Activated B cell treated with CpG ODN at 0.5 μM for 24 hours (primary cell): ENCODE measurements around the gene TCF3. TPM values are rescaled to one million over a fixed set of nuclear protein-coding genes. Genes with fewer than 3 reads are reported as not detected.

ENCODE experiments used
- ATAC-seq: fragments of 200-7000 bp; cut with Tn5 transposase; one replicate; pipeline ENCODE4 v1.10.0; 2021; ENCODE audit warnings: low read depth, mild to moderate bottlenecking, moderate library complexity
- CTCF ChIA-PET: fragments of 350-600 bp; sonication (Branson Sonifier 250); formaldehyde crosslinking; loops from one replicate; lab custom pipeline; 2021; ENCODE audit warnings: antibody characterized with exemption; lab: Charles Lee
- POLR2A ChIA-PET: fragments of 350-600 bp; sonication (Branson Sonifier 250); formaldehyde crosslinking; loops from one replicate; lab custom pipeline; 2021; ENCODE audit warnings: antibody characterized with exemption; lab: Charles Lee
- DNase-seq: peaks from one replicate; pipeline ENCODE4 v3.0.0; 2022
- H3K27ac Mint-ChIP-seq: one replicate; pipeline ENCODE4 v1.8.0; 2020; ENCODE audit warnings: mixed read lengths
- H3K27me3 Mint-ChIP-seq: one replicate; pipeline ENCODE4 v1.8.0; 2021; ENCODE audit warnings: mixed read lengths
- H3K36me3 Mint-ChIP-seq: one replicate; pipeline ENCODE4 v1.8.0; 2021; ENCODE audit warnings: low read depth, mixed read lengths
- H3K4me1 Mint-ChIP-seq: one replicate; pipeline ENCODE4 v1.8.0; 2021; ENCODE audit warnings: mixed read lengths
- H3K4me3 Mint-ChIP-seq: one replicate; pipeline ENCODE4 v1.8.0; 2020; ENCODE audit warnings: mild to moderate bottlenecking, mixed read lengths
- H3K9me3 Mint-ChIP-seq: one replicate; pipeline ENCODE4 v1.8.0; 2020; ENCODE audit warnings: mixed read lengths
- CTCF ChIP-seq: fragments of 200-600 bp; IDR thresholded peaks from one replicate; pipeline ENCODE4 v1.8.0; 2022; ENCODE audit warnings: antibody characterized with exemption, mild to moderate bottlenecking
- intact Hi-C: fragments of 100-400 bp; cut with micrococcal nuclease; formaldehyde crosslinking; loops from one replicate; pipeline ENCODE4 v1.15.1; 2024
- total RNA-seq: library from RNA; stranded (reverse); gene quantifications from 2 replicates; pipeline ENCODE4 v1.2.3, GENCODE V29; 2022

The TCF3 gene
- total RNA-seq, 1 donor from 2014 or later = 143 TPM

GRCh38 chr19:1566392-1567115 is 85.9 kb downstream of the TCF3 start:
- DNase-seq (no peak), ATAC-seq (no peak)
- Mint-ChIP-seq H3K27ac (no peak overlapping the region), H3K4me1 (peaks cover 5% of the 10 kb centered on the region), H3K36me3 (no peaks in the 10 kb centered on the region), H3K9me3 (no peaks in the 10 kb centered on the region), H3K27me3 (no peaks in the 10 kb centered on the region), H3K4me3 (no peak overlapping the region)
- ChIA-PET CTCF (no interaction called here), POLR2A (no interaction called here)
- TF ChIP-seq CTCF = no peak
- intact Hi-C loops = no loop called here

- ChIA-PET POLR2A (interaction anchor here (0.6 kb wide), 1 partner anchor 402 kb away, joined by 3 read pairs; no protein-coding TSS in a partner anchor), CTCF (no interaction called here)
- Mint-ChIP-seq H3K27me3 (no peaks in the 10 kb centered on the region), H3K4me3 (no peak overlapping the region), H3K4me1 (no peaks in the 10 kb centered on the region), H3K36me3 (no peaks in the 10 kb centered on the region), H3K9me3 (no peaks in the 10 kb centered on the region), H3K27ac (no peak overlapping the region)
- no peak for DNase-seq
- intact Hi-C loops = no loop called here
- ATAC-seq = no peak
- no peak for TF ChIP-seq CTCF
Measured at GRCh38 chr19:1563251-1563650, 89.2 kb downstream of the TCF3 start.

GRCh38 chr19:1561236-1561842 is 91.1 kb downstream of the TCF3 start:
- no peak overlapping the region for H3K4me3 Mint-ChIP-seq
- intact Hi-C loops = no loop called here
- H3K27ac Mint-ChIP-seq = no peak overlapping the region
- H3K4me1 Mint-ChIP-seq = no peaks in the 10 kb centered on the region
- CTCF ChIA-PET = no interaction called here
- no peak for TF ChIP-seq CTCF
- H3K36me3 Mint-ChIP-seq = no peaks in the 10 kb centered on the region
- H3K9me3 Mint-ChIP-seq = no peaks in the 10 kb centered on the region
- DNase-seq (no peak), ATAC-seq (no peak)
- no peaks in the 10 kb centered on the region for H3K27me3 Mint-ChIP-seq
- POLR2A ChIA-PET = no interaction called here

GRCh38 chr19:1560286-1560882 is 92.0 kb downstream of the TCF3 start:
- ATAC-seq (no peak), DNase-seq (no peak)
- no peaks in the 10 kb centered on the region for H3K36me3 Mint-ChIP-seq
- no peaks in the 10 kb centered on the region for H3K4me1 Mint-ChIP-seq
- no peak overlapping the region for H3K4me3 Mint-ChIP-seq
- ChIA-PET CTCF (no interaction called here), POLR2A (no interaction called here)
- TF ChIP-seq CTCF = no peak
- intact Hi-C loops = no loop called here
- no peaks in the 10 kb centered on the region for H3K9me3 Mint-ChIP-seq
- H3K27ac Mint-ChIP-seq = no peak overlapping the region
- H3K27me3 Mint-ChIP-seq = no peaks in the 10 kb centered on the region

Other genes with a start within 250 kb of the TCF3 start
- gene DAZAP1, start 245.0 kb downstream of the TCF3 start, total RNA-seq = 177 and 195 TPM in 2 replicates
- gene RPS15, start 214.2 kb downstream of the TCF3 start, total RNA-seq = 1,788 and 2,029 TPM in 2 replicates
- 0.42 and 0.59 TPM in 2 replicates for gene APC2, start 202.5 kb downstream of the TCF3 start, total RNA-seq
- gene C19orf25, start 173.4 kb downstream of the TCF3 start, total RNA-seq = 42.8 and 55.7 TPM in 2 replicates
- 1.2 and 1.3 TPM in 2 replicates for gene PCSK4, start 162.3 kb downstream of the TCF3 start, total RNA-seq
- gene REEP6, start 161.4 kb downstream of the TCF3 start, total RNA-seq = 1.1 and 1.5 TPM in 2 replicates
- not detected in 2 replicates for gene ADAMTSL5, start 139.6 kb downstream of the TCF3 start, total RNA-seq
- not detected in 2 replicates for gene PLK5, start 128.5 kb downstream of the TCF3 start, total RNA-seq
- 2.1 and 2.5 TPM in 2 replicates for gene MEX3D, start 84.3 kb downstream of the TCF3 start, total RNA-seq
- 91.9 and 96.9 TPM in 2 replicates for gene MBD3, start 59.8 kb downstream of the TCF3 start, total RNA-seq
- gene UQCR11, start 47.2 kb downstream of the TCF3 start, total RNA-seq = 117 and 141 TPM in 2 replicates
- not detected in 2 replicates for gene ONECUT3, start 100.9 kb upstream of the TCF3 start, total RNA-seq
- 2.3 and 3.9 TPM in 2 replicates for gene ATP8B3, start 159.7 kb upstream of the TCF3 start, total RNA-seq
- 56.3 and 69.6 TPM in 2 replicates for gene REXO1, start 195.9 kb upstream of the TCF3 start, total RNA-seq
- 21.5 and 25.2 TPM in 2 replicates for gene KLF16, start 211.0 kb upstream of the TCF3 start, total RNA-seq
- 57.4 and 64.3 TPM in 2 replicates for gene ABHD17A, start 232.9 kb upstream of the TCF3 start, total RNA-seq